Body of pancreas (tissue), 4 donors: Measurements from ENCODE around the gene NDUFA6.

Source experiments
- CTCF ChIP-seq, 7 experiments: fragments of 450-650 bp in 4 of 7; fragments of 200-600 bp in 3 of 7; sonication (generic) in 3 of 7; IDR thresholded peaks; one replicate each; pipeline ENCODE4 v1.5.1; 2016 to 2019; ENCODE audit warnings: antibody characterized with exemption in 7 of 7
- POLR2A ChIP-seq, 3 donors: fragments of 450-650 bp; IDR thresholded peaks; one replicate each; pipeline ENCODE4 v1.6.1; 2016; ENCODE audit warnings: antibody characterized with exemption in 3 of 3, mild to moderate bottlenecking in 2 of 3

GRCh38 chr22:42127606-42128005 lies 37.0 kb upstream of the NDUFA6 start:
- TF ChIP-seq CTCF (IDR thresholded peaks at IDR 0.05) (no peak), POLR2A (IDR thresholded peaks at IDR 0.05) (no peak)
